ENCODE measurements around the gene LRMDA.

The LRMDA gene

DNA sequence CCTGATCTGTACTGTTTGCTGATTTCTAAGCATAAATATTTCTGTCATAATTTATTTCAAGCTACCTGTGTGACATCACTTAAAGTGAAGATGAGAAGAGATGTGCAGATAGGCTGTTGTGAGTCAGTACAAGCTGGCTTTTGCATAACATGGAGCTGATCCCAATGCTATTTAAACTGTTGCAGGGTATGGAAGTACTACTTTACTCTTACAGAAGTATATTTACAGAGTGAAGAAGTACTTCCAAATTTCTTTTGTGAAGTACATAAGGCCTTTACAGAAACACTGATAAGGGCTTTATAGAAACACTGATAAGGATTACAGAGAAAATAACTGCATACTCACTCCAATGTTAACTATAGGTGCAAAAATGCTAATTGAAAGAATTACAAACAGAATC lies 911.6 kb downstream of the LRMDA start:
- no peak for DNase-seq (ENCODE audit: low read depth)

- DNase-seq (ENCODE audit: low read depth) = no peak
These were observed 916.4 kb downstream of the LRMDA start for GRCh38 chr10:76347832-76348231.

DNA sequence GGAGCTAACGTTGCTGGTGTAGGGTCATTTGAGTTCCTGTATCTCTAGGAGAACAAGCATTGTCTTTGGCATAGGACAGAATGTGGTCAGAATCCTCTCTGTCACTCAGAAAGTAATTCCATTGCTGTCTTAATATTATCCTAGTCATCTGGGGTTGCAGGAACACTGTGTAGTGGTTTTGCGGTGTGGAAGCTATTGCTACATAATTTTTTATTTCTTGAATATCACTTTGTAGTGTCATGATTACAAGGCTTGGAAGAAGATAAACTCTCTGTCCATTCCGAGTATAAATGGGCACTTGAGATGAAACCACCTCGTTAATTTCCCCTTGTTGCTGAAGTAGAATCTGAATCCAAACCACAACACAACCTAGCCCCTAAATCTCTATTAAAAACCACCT lies 919.2 kb downstream of the LRMDA start:
- peak; percentile 13 for DNase-seq (ENCODE audit: low read depth)

DNA sequence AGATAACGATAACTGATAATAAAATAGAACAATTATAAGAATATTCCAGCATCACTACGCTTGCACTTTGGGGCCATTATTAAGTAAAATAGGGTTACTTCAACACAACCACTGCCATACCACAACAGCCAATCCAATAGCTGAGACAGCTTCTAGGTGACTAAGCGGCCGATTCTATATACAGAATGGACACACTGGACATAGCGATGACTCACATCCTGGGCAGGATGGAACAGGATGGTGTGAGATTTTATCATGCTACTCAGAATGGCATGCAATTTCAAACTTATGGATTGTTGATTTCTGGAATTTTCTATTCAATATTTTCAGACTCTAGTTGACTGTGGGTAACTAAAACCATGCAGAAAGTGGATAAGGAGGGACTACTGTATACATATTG lies 920.9 kb downstream of the LRMDA start:
- peak; percentile 98 for DNase-seq (ENCODE audit: low read depth)

DNA sequence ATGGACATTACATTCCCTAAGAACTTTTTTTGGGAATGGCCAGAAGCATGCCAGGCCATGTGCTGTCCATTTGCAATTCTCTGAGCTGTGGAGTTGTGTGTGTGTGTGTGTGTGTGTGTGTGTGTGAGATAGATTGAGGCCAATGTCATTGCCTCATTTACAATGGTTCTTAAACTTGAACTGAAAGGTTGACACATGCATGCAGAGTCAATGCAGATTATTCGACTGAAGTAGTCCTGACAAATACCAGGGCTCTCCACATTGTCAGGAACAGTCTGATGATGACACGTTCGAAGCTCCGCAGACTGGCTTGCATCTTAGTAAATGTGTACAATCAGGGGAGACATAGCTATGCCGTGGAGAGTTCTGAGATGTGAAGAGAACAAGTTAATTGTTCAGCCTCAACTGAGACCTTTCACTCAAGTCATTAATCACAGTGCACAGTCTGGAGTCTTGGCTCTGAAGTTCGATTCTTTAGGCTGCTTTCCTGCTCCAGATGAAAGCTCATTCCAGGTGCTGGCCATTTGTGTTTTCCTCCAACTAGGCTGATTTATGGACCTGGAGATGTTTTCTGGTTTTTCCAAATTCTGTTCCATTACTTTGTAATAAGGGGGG lies 921.9 kb downstream of the LRMDA start:
- DNase-seq (ENCODE audit: low read depth) = no peak

DNA sequence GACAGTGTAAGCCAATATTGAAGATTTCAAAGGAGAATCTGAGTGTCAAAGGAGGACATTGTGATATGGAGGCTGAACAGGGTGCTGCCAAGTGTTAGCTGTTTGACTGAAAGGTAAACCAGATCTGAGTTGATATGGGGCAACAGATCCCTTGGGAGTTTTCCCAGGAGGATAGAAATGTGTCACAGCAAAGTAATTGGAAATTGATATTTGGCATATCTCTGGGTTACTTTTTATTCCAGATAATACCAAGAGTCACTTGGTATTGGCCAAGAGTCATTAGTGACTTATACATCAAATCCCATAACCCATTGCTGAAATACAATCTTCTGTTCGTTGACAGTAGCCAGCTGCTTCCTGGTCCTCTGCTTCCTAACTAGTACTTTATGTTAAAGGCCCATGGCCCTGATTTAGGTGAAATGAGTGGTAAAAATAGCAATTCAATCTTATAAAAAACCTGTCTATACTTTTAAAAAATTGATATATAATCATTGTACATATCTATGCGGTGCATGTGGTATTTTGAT lies 922.9 kb downstream of the LRMDA start:
- no peak for DNase-seq (ENCODE audit: low read depth)

DNA sequence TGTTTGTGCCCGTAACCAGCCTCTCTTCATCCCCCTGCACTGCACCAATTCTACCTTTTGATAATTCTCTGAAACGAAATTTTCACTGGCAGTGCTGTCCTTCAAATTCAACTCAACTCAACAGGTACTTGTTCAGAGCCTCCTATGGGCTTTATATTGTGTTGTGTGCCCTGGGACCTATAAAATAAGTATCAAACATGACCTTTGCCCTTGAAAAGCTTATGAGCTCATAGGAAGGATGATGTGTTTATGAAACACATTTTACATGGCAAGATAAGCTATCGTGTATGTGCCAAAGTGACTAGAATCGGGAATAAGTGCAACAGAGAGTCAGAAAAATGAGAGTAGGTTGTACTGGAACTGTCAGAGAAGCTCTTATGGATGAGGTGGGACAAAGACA lies 923.5 kb downstream of the LRMDA start:
- no peak for DNase-seq (ENCODE audit: low read depth)

GRCh38 chr10:76356557-76356956 lies 925.1 kb downstream of the LRMDA start:
- DNase-seq (ENCODE audit: low read depth) = peak; percentile 63

GRCh38 chr10:76357726-76358415 lies 926.4 kb downstream of the LRMDA start:
- no peak for DNase-seq (ENCODE audit: low read depth)

GRCh38 chr10:76358743-76359395 lies 927.4 kb downstream of the LRMDA start:
- no peak for DNase-seq (ENCODE audit: low read depth)

DNA sequence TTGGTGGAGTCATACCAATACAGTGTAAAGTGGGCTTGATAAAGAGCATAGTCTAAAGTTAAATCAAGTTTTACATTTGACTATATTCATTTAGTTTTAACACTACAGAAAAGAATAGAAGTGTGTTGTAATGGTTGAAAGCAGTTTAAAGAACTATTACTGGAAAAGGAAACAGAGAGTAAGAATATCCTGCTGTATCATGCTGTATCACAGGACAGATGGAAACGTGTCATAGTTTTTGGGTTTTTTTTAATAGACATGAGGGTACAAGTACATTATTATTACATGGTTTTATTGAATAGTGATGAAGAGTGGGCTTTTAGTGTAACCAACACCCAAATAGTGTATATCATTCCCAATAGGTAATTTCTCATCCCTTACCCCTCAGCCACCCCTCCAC lies 944.3 kb downstream of the LRMDA start:
- DNase-seq (ENCODE audit: low read depth) = no peak

- DNase-seq (ENCODE audit: low read depth) = peak; percentile 76
These were observed 951.0 kb downstream of the LRMDA start for GRCh38 chr10:76382381-76382851.

DNA sequence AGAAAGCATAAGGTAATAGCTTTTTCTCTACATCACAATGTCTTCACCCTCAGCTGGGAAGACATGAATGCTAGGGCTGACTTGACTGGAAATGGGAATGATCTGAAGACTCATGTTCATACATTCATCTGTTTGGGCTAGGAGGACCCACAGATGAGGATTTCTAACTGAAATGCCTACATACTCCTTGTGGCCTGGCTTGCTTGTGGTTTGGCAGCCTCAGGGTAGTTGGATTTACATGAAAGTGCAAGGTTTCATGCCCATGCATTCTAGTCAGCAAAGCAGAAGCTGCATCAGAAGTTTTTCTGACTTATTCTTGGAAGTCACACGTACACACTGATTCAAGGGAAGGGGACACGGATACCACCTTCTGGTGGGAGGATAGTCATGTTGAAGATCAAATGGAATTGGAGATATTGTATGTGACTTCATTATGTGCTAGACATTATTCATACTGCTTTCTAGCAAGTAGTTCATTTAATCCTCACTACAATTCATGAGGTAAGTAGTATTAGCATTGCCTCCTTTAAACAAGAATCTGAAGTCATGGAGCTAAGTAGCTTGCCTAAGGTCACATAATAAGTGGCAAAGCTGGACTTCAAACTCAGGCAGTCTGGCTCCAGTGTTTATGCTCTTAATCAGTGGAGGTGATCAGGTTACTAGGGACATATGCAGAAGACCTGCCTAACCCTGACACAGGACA lies 957.0 kb downstream of the LRMDA start:
- no peak for DNase-seq (ENCODE audit: low read depth)

- no peak for DNase-seq (ENCODE audit: low read depth)
These were observed 962.7 kb downstream of the LRMDA start for GRCh38 chr10:76393875-76394706.

DNA sequence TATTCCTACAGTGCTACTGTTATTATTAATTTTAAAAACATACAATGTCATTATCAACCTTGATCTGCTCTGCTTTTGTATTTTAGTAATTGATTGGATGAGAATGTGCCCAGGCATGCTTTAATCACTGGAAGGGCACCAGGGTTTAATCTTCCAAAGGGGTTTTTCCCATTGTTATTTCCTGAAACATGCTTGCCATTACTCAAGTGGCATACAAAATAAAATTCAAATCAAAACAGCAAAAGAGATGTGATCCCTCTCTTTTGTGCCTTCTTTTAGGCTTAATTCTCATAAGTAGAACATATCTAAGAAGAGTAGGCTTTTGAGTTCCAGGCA lies 963.3 kb downstream of the LRMDA start:
- no peak for DNase-seq (ENCODE audit: low read depth)

DNA sequence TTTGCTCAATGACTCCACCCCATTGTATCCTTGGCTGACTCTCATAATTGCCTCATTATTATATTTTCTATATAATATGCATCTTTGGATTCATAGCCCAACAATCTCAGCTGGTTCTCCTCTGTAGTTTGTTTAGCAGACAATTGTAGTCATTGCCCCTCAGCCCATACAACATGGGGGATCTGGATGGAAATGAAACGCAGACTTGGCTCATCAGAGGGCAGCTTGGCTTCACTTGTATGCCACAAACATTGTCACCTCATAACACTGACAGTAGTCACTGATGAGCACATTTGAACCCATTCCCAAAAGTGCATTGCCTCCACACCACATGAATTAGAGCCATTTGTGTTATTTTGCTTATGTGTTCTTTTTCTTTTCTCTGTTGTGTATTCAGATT lies 963.8 kb downstream of the LRMDA start:
- no peak for DNase-seq (ENCODE audit: low read depth)

GRCh38 chr10:76396134-76396533 lies 964.7 kb downstream of the LRMDA start:
- no peak for DNase-seq (ENCODE audit: low read depth)

DNA sequence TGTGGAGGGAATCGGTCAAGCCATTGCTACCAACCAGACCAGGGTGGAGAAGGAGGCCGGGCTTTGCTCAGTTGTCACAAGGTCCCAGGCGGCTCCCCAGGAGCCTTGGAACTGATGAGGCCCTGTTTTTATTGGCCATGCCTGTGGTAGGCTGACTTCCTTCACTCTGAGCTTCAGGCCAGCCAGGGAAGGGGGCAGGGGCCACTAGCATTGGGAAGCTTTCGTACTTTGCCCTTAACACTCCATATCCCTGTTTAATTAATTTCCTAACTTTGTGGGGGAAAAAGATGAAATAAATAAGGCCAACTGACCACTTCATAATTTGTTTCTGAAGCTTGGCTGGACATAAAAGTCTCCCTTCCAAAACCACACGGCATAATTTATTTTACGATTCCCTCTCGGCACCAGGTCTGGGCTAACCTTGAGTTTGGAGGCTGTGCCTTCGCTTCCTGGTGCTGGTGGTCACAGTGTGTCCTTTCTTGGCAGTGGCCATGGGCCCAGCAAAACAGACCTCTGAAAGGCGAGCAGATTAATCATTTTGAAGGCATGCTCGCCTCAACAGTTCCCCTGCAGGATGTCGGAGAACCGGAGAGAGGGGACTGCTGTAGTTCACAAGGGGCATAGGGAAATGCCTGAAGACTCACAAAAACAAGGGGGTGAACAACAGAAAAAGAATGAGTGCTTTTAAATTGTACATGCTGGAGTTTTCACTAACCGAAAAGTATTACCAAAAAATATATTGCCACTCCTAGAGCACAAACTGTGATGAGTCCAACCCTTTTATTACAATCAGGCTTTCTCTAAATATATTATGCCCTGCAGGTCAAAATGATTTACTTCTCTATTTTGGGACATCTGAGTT lies 966.0 kb downstream of the LRMDA start:
- DNase-seq (ENCODE audit: low read depth) = no peak

DNA sequence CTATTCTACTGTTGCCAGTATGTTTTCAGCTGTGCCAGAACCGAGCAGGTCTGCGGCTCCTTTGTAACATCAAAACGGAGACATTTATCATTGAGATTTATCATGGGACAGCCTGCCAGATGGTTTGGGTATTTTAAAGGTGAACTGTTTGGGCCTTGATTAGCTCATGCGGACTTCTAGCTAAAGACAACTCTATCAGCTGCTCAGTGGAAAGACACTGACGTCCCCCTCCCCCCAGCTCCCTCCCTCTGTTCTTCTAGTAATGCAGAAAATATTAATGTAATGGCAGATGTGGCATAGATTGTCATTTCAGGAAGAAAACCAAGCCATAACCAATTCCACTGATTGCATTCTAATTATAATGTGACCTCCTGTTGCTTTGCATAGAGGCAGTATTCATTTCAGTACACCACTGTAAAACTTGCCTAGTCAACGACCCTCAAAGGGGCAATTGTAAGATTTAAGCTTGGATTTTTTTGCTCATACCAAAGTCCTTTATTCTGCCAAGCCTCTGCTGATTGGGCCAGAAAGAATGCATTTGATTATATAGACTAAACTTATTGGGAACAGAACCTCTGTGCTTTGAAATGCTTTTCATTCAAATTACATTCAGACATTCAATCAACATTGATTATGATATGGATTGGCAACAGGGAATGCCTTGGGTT lies 966.8 kb downstream of the LRMDA start:
- DNase-seq (ENCODE audit: low read depth) = no peak

DNA sequence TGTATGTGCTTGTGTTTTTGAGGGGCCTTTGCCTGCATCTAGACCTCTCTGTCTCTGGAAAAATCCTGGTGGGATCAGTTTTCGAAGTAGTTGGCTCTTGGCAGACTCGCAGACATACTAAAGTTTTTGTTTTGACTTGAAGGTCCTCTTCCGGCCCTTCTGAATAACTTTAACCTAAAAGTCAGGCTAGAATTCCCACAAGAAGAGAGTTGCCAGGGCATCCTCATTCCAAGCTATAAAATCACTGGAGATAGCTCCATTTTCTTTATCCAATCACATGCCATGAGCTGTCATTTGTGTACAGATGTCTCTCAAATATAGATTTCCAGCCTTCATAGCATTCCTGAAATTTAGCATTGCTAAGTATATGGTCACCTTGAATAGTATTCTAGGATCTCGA lies 967.8 kb downstream of the LRMDA start:
- DNase-seq (ENCODE audit: low read depth) = no peak

Data from ELR (cell line).